GM21529 (cell line): ENCODE data around the gene EID3.
"Not testable (repeated sequence)": the region's sequence is repeated elsewhere in the genome, so short reads cannot be mapped to it uniquely, and the experiment has no call there.

Experiments
- ATAC-seq: cut with Tn5 transposase; IDR thresholded peaks from one replicate; pipeline ENCODE4 v1.9.1; 2021; ENCODE audit not compliant: unreplicated experiment

Gene EID3

GRCh38 chr12:104288635-104289274 lies 14.8 kb upstream of the EID3 start:
- ATAC-seq = peak; percentile 57

- ATAC-seq = no peak
These were observed 13.2 kb upstream of the EID3 start for GRCh38 chr12:104290320-104290719.

GRCh38 chr12:104290855-104291254 lies 12.7 kb upstream of the EID3 start:
- no peak for ATAC-seq

- ATAC-seq = no peak
These were observed 11.5 kb upstream of the EID3 start for GRCh38 chr12:104291867-104292524.

- ATAC-seq = no peak
These were observed 10.4 kb upstream of the EID3 start for GRCh38 chr12:104292872-104293794.

- ATAC-seq = not testable (repeated sequence)
These were observed 9.2 kb upstream of the EID3 start for GRCh38 chr12:104294158-104294859.

GRCh38 chr12:104294927-104295668 lies 8.4 kb upstream of the EID3 start:
- no peak for ATAC-seq

- no peak for ATAC-seq
These were observed 7.6 kb upstream of the EID3 start for GRCh38 chr12:104295954-104296353.

GRCh38 chr12:104296718-104297117 lies 6.8 kb upstream of the EID3 start:
- no peak for ATAC-seq

GRCh38 chr12:104297477-104298113 lies 5.9 kb upstream of the EID3 start:
- ATAC-seq = no peak

- ATAC-seq = no peak
These were observed 3.6 kb upstream of the EID3 start for GRCh38 chr12:104299842-104300481.

GRCh38 chr12:104304261-104305009 lies 896 bp downstream of the EID3 start:
- ATAC-seq = no peak

GRCh38 chr12:104305349-104305748 lies 1.8 kb downstream of the EID3 start:
- ATAC-seq = no peak

GRCh38 chr12:104306376-104306775 lies 2.8 kb downstream of the EID3 start:
- no peak for ATAC-seq

GRCh38 chr12:104306943-104307654 lies 3.6 kb downstream of the EID3 start:
- ATAC-seq = no peak

- ATAC-seq = no peak
These were observed 4.1 kb downstream of the EID3 start for GRCh38 chr12:104307655-104308000.

- no peak for ATAC-seq
These were observed 6.0 kb downstream of the EID3 start for GRCh38 chr12:104309446-104309993.
